ENCODE data around the gene PRPF31.
A peak's percentile ranks its signal among the peaks of the same experiment; 100 is the strongest.

DNA sequence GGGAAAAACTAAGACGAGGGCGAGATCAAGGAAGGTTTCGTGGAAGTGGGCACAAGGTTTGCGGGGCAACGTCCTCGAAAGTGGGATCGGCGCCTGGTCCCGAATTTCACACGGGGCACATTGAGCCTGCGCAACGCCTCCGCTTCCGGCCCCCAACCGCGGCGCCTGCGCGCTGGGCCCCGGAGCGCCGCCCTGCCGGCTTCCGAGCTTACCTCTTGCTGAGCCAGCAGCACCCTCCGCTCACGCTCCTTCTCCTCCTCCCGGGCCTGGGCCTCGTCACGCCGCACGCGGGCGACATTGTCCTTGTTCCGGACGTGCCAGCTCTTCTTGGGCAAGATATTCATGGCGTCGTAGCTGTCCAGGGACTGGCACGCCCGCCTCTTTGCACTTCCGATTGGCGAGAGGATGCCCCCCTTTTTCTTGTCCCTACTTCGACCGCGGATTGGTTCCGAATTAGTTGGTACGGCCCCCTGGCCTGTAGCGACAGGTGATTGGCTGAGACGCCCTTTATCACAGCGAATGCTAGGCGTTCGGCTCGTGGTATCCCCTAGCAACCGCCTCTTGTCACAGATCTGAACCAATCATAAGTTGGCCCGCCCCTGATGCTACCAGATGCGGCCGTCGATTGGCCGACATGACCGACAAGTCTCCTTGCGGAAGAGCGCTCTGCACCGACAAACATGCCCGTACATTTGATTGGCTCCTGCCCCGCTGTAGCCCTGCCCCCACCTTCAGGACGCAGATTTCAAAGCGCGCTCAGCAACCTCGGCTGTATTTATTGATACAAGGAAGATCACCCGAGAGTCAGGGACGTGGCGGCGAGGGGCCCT, 44.0 kb downstream of the PRPF31 start, which contains the start of gene LENG1:
- TF ChIP-seq, protein P1, sequence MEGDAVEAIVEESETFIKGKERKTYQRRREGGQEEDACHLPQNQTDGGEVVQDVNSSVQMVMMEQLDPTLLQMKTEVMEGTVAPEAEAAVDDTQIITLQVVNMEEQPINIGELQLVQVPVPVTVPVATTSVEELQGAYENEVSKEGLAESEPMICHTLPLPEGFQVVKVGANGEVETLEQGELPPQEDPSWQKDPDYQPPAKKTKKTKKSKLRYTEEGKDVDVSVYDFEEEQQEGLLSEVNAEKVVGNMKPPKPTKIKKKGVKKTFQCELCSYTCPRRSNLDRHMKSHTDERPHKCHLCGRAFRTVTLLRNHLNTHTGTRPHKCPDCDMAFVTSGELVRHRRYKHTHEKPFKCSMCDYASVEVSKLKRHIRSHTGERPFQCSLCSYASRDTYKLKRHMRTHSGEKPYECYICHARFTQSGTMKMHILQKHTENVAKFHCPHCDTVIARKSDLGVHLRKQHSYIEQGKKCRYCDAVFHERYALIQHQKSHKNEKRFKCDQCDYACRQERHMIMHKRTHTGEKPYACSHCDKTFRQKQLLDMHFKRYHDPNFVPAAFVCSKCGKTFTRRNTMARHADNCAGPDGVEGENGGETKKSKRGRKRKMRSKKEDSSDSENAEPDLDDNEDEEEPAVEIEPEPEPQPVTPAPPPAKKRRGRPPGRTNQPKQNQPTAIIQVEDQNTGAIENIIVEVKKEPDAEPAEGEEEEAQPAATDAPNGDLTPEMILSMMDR (IDR thresholded peaks at IDR 0.05), result peak in 2 of 7 experiments; percentile 22 to 41
- peak in 1 of 4 donors; percentile 21 for TF ChIP-seq POLR2A (IDR thresholded peaks at IDR 0.05)
- peak; percentile 74 to 88 (median 82) for TF ChIP-seq POLR2AphosphoS5 (IDR thresholded peaks at IDR 0.05)
- no peak for TF ChIP-seq EP300 (IDR thresholded peaks at IDR 0.05)
